Heart left ventricle (tissue), 16 donors: ENCODE measurements around the gene FTCD. TPM values are rescaled to one million over a fixed set of nuclear protein-coding genes. Genes with fewer than 3 reads are reported as not detected.

ENCODE experiments used
- ATAC-seq, 4 donors: fragments of 200-7000 bp; cut with Tn5 transposase; one replicate each; pipeline ENCODE4 v1.9.1; 2020 to 2022; ENCODE audit warnings: moderate library complexity in 4 of 4, mild to moderate bottlenecking in 3 of 4, moderate number of reproducible peaks in 1 of 4
- DNase-seq, 5 donors: peaks; one replicate each; pipeline ENCODE4 v3.0.0-alpha.2; 2020
- H3K27ac ChIP-seq, 12 donors: fragments of 200-600 bp; sonication (generic) in 4 of 12; one replicate each; pipeline versions ENCODE4 v1.5.0 to v1.8.0; 2016 to 2022; ENCODE audit warnings: mild to moderate bottlenecking in 2 of 12
- H3K27me3 ChIP-seq, 9 donors: fragments of 200-600 bp; sonication (generic) in 2 of 9; one replicate each; pipeline versions ENCODE4 v1.5.1 to v1.8.0; 2016 to 2022; ENCODE audit warnings: mild to moderate bottlenecking in 3 of 9
- H3K36me3 ChIP-seq, 9 donors: fragments of 200-600 bp; sonication (generic) in 2 of 9; one replicate each; pipeline versions ENCODE4 v1.5.0 to v1.8.0; 2018 to 2022; ENCODE audit warnings: mild to moderate bottlenecking in 2 of 9
- H3K4me1 ChIP-seq, 12 donors: fragments of 200-600 bp; sonication (generic) in 4 of 12; one replicate each; pipeline versions ENCODE4 v1.5.0 to v1.8.0; 2016 to 2022; ENCODE audit warnings: mild to moderate bottlenecking in 3 of 12
- H3K4me3 ChIP-seq, 12 donors: fragments of 200-600 bp; sonication (generic) in 4 of 12; one replicate each; pipeline versions ENCODE4 v1.5.0 to v1.8.0; 2017 to 2022; ENCODE audit warnings: mild to moderate bottlenecking in 9 of 12, moderate library complexity in 4 of 12
- H3K9me3 ChIP-seq, 12 donors: fragments of 200-600 bp; sonication (generic) in 4 of 12; one replicate each; pipeline versions ENCODE4 v1.5.0 to v1.8.0; 2016 to 2022; ENCODE audit warnings: mild to moderate bottlenecking in 1 of 12
- CTCF ChIP-seq, 12 donors: fragments of 200-600 bp; sonication (generic) in 4 of 12; IDR thresholded peaks; one replicate each; pipeline versions ENCODE4 v1.5.0 to v1.8.0; 2018 to 2022; ENCODE audit warnings: antibody characterized with exemption in 12 of 12, mild to moderate bottlenecking in 5 of 12
- POLR2A ChIP-seq, 2 donors: fragments of 450-650 bp; IDR thresholded peaks; one replicate each; pipeline ENCODE4 v1.6.1; 2017; ENCODE audit warnings: antibody characterized with exemption in 2 of 2, mild to moderate bottlenecking in 2 of 2, moderate library complexity in 2 of 2
- WGBS, 4 donors: extraction: QIAGEN DNeasy Blood & Tissue Kit in 2 of 4; methylation state at CpG; one replicate each; pipeline versions ENCODE4 v1.1.5 to v1.1.7; 2013 to 2018; 5-methylcytosine and 5-hydroxymethylcytosine counted together
- intact Hi-C, 10 donors: fragments of 100-400 bp; cut with DNase I; formaldehyde crosslinking; loops; one replicate each; pipeline versions ENCODE4 v1.11.1 to v1.14.2; 2022
- polyA plus RNA-seq, 2 donors: library from polyadenylated mRNA; stranded (reverse); fragments of 200-250 nt; gene quantifications; one replicate each; pipeline ENCODE4 v1.2.3, GENCODE V29; 2013
- total RNA-seq, 9 donors: library from RNA; depleted of rRNA in 2 of 9; stranded (reverse); fragments of >200 nt in 2 of 9; fragmentation: NEBNext Ultra II Directional in 3 of 9; extraction: Animal tissue kit (Norgen Biotek cat#: 25700) in 3 of 9; gene quantifications; one replicate each; pipeline versions ENCODE4 v1.1.0 to v1.2.4, GENCODE V29; 2016 to 2023
- donor health status: ischemic (EF 13 %, LVEDD 7.1; RV severe dilation, severe dysfunction).
- donor health status: healthy with polysubstance abuse.
- donor health status: DM: no; HTN: yes; CAD: no.
- donor health status: DM: no; HTN: no; CAD: no.
- donor health status: ischemic (EF 25% LVEDD 6.9; RV normal size, moderate dysfunction).
- donor health status: ischemic (EF 25% LVEDD 5.7; RV mildly dilated, moderate dysfunction).
- donor health status: healthy.
- donor health status: DM: yes; HTN: yes; CAD: no.
- donor health status: ischemic (EF 35%, LVEDD 5.7; RV mildly dilated, moderate dysfunction).
- donor health status: nonischemic (EF 11% LVEDD 7.7; RV severe dilation, severe dysfunction).
- donor health status: DM: yes; HTN: yes; CAD: no.
- donor health status: PGD.
- donor health status: ischemic (EF 29% LVEDD 5.4; RV normal size, mild dysfunction).
- donor health status: nonischemic (EF 23%, LVEDD 6.1; RV moderate dilation, normal function).

The FTCD gene
- total and polyA plus RNA-seq, 11 donors: 0.17 to 3.1 (median 1.2) TPM; not detected in 1

- DNase-seq (peak; percentile 6 to 29 (median 15)), ATAC-seq (no peak)
- Histone ChIP-seq H3K36me3 (peaks cover 0 to 90% (median 74%) of the 10 kb centered on the region in 9 donors), H3K27ac (peak overlapping the region in 1 of 12 donors; percentile 65), H3K9me3 (no peaks in the 10 kb centered on the region), H3K4me1 (no peaks in the 10 kb centered on the region), H3K27me3 (no peaks in the 10 kb centered on the region), H3K4me3 (no peak overlapping the region)
- intact Hi-C loops: no loop called here
- 86 to 94% (median 92%) methylated on average over 11 to 12 of the region's 12 CpGs for WGBS, 4 donors
- TF ChIP-seq CTCF (IDR thresholded peaks at IDR 0.05): no peak
- TF ChIP-seq POLR2A (IDR thresholded peaks at IDR 0.05): no peak
Measured at GRCh38 chr21:46122237-46122671, 33.1 kb downstream of the FTCD start.

- peaks cover 0 to 90% (median 74%) of the 10 kb centered on the region in 9 donors for H3K36me3 ChIP-seq
- H3K27ac ChIP-seq: peak overlapping the region in 1 of 12 donors; percentile 65
- TF ChIP-seq CTCF (IDR thresholded peaks at IDR 0.05) (no peak), POLR2A (IDR thresholded peaks at IDR 0.05) (no peak)
- intact Hi-C loops: no loop called here
- H3K9me3 ChIP-seq: no peaks in the 10 kb centered on the region
- H3K27me3 ChIP-seq: no peaks in the 10 kb centered on the region
- H3K4me1 ChIP-seq: no peaks in the 10 kb centered on the region
- 95% methylated on average over 10 to 29 of the region's 29 CpGs for WGBS, 4 donors
- DNase-seq (peak; percentile 7 to 56 (median 18)), ATAC-seq (no peak)
- no peak overlapping the region for H3K4me3 ChIP-seq
Measured at GRCh38 chr21:46121286-46122221, 33.8 kb downstream of the FTCD start.

GRCh38 chr21:46120301-46121285, 34.8 kb downstream of the FTCD start:
- TF ChIP-seq POLR2A (IDR thresholded peaks at IDR 0.05) (no peak), CTCF (IDR thresholded peaks at IDR 0.05) (no peak)
- 87 to 93% (median 91%) methylated on average over 15 to 26 of the region's 26 CpGs for WGBS, 4 donors
- peak; percentile 4 to 59 (median 19) for DNase-seq
- Histone ChIP-seq H3K4me1 (no peaks in the 10 kb centered on the region), H3K9me3 (no peaks in the 10 kb centered on the region), H3K36me3 (peaks cover 0 to 90% (median 77%) of the 10 kb centered on the region in 9 donors), H3K4me3 (no peak overlapping the region), H3K27me3 (no peaks in the 10 kb centered on the region), H3K27ac (peak overlapping the region in 1 of 12 donors; percentile 65)
- no peak for ATAC-seq
- intact Hi-C loops: no loop called here
